GM23338 (cell line): ENCODE results near the gene R3HCC1L.

ENCODE experiments used
- CREB1 ChIP-seq: fragments of 250-450 bp; sonication (Bioruptor Pico); IDR thresholded peaks from 2 replicates; pipeline ENCODE4 v1.5.0; 2020; ENCODE audit warnings: low read depth, mild to moderate bottlenecking, moderate library complexity
- EZH2 ChIP-seq: fragments of 200-600 bp; sonication (generic); IDR thresholded peaks from one replicate; pipeline ENCODE4 v1.8.0; 2017; ENCODE audit warnings: antibody characterized with exemption, mild to moderate bottlenecking, low read depth; ENCODE audit not compliant: unreplicated experiment
- EZH2phosphoT487 ChIP-seq: fragments of 200-600 bp; sonication (generic); IDR thresholded peaks from one replicate; pipeline ENCODE4 v1.8.1; 2018; ENCODE audit warnings: antibody characterized with exemption; ENCODE audit not compliant: unreplicated experiment
- JUNB ChIP-seq: IDR thresholded peaks from one replicate; pipeline ENCODE4 v1.6.1; 2016; ENCODE audit warnings: antibody characterized with exemption; ENCODE audit not compliant: unreplicated experiment
- NANOG ChIP-seq: IDR thresholded peaks from 2 replicates; pipeline ENCODE4 v1.6.1; 2016; ENCODE audit warnings: antibody characterized with exemption, borderline replicate concordance
- POLR2AphosphoS5 ChIP-seq: IDR thresholded peaks from 2 replicates; pipeline ENCODE4 v1.6.1; 2016; ENCODE audit warnings: antibody characterized with exemption, low read depth
- STAT1 ChIP-seq: IDR thresholded peaks from one replicate; pipeline ENCODE4 v1.6.1; 2016; ENCODE audit warnings: antibody characterized with exemption; ENCODE audit not compliant: unreplicated experiment
- ZNF114 ChIP-seq: fragments of 250-450 bp; sonication (Bioruptor Pico); IDR thresholded peaks from 2 replicates; pipeline ENCODE4 v1.5.0; 2020; ENCODE audit warnings: mild to moderate bottlenecking, moderate library complexity
- ZNF331 ChIP-seq: fragments of 250-450 bp; sonication (Bioruptor Pico); IDR thresholded peaks from 2 replicates; pipeline ENCODE4 v1.5.0; 2020; ENCODE audit warnings: low read depth, mild to moderate bottlenecking, moderate library complexity
- TF ChIP-seq, protein P1 (sequence below), 2 experiments: fragments of 200-600 bp in 1 of 2; sonication (generic) in 1 of 2; conservative IDR thresholded peaks; 2 replicates each; pipeline versions ENCODE4 v1.5.1 to v1.6.1; 2016 to 2017; ENCODE audit warnings: antibody characterized with exemption in 2 of 2, low read depth in 2 of 2, mild to moderate bottlenecking in 2 of 2, moderate library complexity in 1 of 2
- TF ChIP-seq, protein P2 (sequence below): IDR thresholded peaks from one replicate; pipeline ENCODE4 v1.6.1; 2018; ENCODE audit warnings: antibody characterized with exemption; ENCODE audit not compliant: unreplicated experiment
- TF ChIP-seq, protein P3 (sequence below): fragments of 250-450 bp; sonication (Bioruptor Pico); IDR thresholded peaks from 2 replicates; pipeline ENCODE4 v1.5.0; 2020; ENCODE audit warnings: mild to moderate bottlenecking, moderate library complexity
- TF ChIP-seq, protein P4 (sequence below): IDR thresholded peaks from 2 replicates; pipeline ENCODE4 v1.6.1; 2016; ENCODE audit warnings: antibody characterized with exemption

DNA sequence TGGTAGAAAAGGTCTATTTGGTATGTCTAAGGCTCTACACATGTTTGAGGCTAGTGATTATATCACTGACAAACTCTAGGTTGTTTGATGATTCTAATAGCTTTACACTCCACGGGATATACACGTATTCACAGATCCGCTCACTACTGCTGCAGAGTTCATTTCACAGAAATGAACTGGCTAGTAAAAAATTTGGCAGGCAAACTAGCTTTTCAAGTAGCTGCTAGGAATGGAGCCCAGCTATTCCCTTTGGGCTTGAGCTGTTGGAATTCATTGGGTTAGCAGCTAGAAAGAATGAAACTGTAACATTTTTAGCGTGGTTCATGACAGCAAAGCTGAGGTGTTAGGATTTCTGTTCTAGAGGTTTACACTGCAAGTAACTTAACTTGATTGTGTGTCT, 37.6 kb downstream of the R3HCC1L start:
- no peak for TF ChIP-seq EZH2
- TF ChIP-seq, protein P1, sequence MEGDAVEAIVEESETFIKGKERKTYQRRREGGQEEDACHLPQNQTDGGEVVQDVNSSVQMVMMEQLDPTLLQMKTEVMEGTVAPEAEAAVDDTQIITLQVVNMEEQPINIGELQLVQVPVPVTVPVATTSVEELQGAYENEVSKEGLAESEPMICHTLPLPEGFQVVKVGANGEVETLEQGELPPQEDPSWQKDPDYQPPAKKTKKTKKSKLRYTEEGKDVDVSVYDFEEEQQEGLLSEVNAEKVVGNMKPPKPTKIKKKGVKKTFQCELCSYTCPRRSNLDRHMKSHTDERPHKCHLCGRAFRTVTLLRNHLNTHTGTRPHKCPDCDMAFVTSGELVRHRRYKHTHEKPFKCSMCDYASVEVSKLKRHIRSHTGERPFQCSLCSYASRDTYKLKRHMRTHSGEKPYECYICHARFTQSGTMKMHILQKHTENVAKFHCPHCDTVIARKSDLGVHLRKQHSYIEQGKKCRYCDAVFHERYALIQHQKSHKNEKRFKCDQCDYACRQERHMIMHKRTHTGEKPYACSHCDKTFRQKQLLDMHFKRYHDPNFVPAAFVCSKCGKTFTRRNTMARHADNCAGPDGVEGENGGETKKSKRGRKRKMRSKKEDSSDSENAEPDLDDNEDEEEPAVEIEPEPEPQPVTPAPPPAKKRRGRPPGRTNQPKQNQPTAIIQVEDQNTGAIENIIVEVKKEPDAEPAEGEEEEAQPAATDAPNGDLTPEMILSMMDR (conservative IDR thresholded peaks at IDR 0.05; ENCODE audit: low read depth in 2 of 2): no peak
- TF ChIP-seq, protein P2, sequence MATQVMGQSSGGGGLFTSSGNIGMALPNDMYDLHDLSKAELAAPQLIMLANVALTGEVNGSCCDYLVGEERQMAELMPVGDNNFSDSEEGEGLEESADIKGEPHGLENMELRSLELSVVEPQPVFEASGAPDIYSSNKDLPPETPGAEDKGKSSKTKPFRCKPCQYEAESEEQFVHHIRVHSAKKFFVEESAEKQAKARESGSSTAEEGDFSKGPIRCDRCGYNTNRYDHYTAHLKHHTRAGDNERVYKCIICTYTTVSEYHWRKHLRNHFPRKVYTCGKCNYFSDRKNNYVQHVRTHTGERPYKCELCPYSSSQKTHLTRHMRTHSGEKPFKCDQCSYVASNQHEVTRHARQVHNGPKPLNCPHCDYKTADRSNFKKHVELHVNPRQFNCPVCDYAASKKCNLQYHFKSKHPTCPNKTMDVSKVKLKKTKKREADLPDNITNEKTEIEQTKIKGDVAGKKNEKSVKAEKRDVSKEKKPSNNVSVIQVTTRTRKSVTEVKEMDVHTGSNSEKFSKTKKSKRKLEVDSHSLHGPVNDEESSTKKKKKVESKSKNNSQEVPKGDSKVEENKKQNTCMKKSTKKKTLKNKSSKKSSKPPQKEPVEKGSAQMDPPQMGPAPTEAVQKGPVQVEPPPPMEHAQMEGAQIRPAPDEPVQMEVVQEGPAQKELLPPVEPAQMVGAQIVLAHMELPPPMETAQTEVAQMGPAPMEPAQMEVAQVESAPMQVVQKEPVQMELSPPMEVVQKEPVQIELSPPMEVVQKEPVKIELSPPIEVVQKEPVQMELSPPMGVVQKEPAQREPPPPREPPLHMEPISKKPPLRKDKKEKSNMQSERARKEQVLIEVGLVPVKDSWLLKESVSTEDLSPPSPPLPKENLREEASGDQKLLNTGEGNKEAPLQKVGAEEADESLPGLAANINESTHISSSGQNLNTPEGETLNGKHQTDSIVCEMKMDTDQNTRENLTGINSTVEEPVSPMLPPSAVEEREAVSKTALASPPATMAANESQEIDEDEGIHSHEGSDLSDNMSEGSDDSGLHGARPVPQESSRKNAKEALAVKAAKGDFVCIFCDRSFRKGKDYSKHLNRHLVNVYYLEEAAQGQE: no peak
- TF ChIP-seq POLR2AphosphoS5: no peak
- no peak for TF ChIP-seq JUNB
- no peak for TF ChIP-seq NANOG
- no peak for TF ChIP-seq CREB1 (CRISPR knock-in tag)
- TF ChIP-seq, protein P3, sequence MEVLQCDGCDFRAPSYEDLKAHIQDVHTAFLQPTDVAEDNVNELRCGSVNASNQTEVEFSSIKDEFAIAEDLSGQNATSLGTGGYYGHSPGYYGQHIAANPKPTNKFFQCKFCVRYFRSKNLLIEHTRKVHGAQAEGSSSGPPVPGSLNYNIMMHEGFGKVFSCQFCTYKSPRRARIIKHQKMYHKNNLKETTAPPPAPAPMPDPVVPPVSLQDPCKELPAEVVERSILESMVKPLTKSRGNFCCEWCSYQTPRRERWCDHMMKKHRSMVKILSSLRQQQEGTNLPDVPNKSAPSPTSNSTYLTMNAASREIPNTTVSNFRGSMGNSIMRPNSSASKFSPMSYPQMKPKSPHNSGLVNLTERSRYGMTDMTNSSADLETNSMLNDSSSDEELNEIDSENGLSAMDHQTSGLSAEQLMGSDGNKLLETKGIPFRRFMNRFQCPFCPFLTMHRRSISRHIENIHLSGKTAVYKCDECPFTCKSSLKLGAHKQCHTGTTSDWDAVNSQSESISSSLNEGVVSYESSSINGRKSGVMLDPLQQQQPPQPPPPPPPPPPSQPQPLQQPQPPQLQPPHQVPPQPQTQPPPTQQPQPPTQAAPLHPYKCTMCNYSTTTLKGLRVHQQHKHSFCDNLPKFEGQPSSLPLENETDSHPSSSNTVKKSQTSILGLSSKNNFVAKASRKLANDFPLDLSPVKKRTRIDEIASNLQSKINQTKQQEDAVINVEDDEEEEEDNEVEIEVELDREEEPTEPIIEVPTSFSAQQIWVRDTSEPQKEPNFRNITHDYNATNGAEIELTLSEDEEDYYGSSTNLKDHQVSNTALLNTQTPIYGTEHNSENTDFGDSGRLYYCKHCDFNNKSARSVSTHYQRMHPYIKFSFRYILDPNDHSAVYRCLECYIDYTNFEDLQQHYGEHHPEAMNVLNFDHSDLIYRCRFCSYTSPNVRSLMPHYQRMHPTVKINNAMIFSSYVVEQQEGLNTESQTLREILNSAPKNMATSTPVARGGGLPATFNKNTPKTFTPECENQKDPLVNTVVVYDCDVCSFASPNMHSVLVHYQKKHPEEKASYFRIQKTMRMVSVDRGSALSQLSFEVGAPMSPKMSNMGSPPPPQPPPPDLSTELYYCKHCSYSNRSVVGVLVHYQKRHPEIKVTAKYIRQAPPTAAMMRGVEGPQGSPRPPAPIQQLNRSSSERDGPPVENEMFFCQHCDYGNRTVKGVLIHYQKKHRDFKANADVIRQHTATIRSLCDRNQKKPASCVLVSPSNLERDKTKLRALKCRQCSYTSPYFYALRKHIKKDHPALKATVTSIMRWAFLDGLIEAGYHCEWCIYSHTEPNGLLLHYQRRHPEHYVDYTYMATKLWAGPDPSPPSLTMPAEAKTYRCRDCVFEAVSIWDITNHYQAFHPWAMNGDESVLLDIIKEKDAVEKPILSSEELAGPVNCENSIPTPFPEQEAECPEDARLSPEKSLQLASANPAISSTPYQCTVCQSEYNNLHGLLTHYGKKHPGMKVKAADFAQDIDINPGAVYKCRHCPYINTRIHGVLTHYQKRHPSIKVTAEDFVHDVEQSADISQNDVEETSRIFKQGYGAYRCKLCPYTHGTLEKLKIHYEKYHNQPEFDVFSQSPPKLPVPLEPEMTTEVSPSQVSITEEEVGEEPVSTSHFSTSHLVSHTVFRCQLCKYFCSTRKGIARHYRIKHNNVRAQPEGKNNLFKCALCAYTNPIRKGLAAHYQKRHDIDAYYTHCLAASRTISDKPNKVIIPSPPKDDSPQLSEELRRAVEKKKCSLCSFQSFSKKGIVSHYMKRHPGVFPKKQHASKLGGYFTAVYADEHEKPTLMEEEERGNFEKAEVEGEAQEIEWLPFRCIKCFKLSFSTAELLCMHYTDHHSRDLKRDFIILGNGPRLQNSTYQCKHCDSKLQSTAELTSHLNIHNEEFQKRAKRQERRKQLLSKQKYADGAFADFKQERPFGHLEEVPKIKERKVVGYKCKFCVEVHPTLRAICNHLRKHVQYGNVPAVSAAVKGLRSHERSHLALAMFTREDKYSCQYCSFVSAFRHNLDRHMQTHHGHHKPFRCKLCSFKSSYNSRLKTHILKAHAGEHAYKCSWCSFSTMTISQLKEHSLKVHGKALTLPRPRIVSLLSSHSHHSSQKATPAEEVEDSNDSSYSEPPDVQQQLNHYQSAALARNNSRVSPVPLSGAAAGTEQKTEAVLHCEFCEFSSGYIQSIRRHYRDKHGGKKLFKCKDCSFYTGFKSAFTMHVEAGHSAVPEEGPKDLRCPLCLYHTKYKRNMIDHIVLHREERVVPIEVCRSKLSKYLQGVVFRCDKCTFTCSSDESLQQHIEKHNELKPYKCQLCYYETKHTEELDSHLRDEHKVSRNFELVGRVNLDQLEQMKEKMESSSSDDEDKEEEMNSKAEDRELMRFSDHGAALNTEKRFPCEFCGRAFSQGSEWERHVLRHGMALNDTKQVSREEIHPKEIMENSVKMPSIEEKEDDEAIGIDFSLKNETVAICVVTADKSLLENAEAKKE (CRISPR knock-in tag): no peak
- TF ChIP-seq EZH2phosphoT487: no peak
- TF ChIP-seq ZNF114 (CRISPR knock-in tag): no peak
- TF ChIP-seq, protein P4, sequence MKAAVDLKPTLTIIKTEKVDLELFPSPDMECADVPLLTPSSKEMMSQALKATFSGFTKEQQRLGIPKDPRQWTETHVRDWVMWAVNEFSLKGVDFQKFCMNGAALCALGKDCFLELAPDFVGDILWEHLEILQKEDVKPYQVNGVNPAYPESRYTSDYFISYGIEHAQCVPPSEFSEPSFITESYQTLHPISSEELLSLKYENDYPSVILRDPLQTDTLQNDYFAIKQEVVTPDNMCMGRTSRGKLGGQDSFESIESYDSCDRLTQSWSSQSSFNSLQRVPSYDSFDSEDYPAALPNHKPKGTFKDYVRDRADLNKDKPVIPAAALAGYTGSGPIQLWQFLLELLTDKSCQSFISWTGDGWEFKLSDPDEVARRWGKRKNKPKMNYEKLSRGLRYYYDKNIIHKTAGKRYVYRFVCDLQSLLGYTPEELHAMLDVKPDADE: no peak
- no peak for TF ChIP-seq STAT1
- TF ChIP-seq ZNF331: no peak
